Ovary (tissue), 9 donors: ENCODE data around the gene CFAP69. TPM values are rescaled to one million over a fixed set of nuclear protein-coding genes. Genes with fewer than 3 reads are reported as not detected.

ENCODE experiments used
- DNase-seq, 5 donors: peaks; one replicate each; pipeline ENCODE4 v3.0.0-alpha.2; 2019 to 2020
- H3K27ac ChIP-seq, 2 donors: fragments of 200-600 bp; one replicate each; pipeline versions ENCODE4 v1.5.1 to v1.8.0; 2019 to 2022
- H3K27me3 ChIP-seq: fragments of 200-600 bp; one replicate; pipeline ENCODE4 v1.8.0; 2022
- H3K36me3 ChIP-seq: fragments of 200-600 bp; sonication (generic); one replicate; pipeline ENCODE4 v1.5.1; 2019
- H3K4me1 ChIP-seq: one replicate; pipeline ENCODE4 v1.8.1; 2013; ENCODE audit warnings: mild to moderate bottlenecking, moderate library complexity; ENCODE audit not compliant: insufficient read depth
- H3K4me3 ChIP-seq: fragments of 200-600 bp; sonication (generic); one replicate; pipeline ENCODE4 v1.5.1; 2017
- H3K9me3 ChIP-seq, 2 donors: fragments of 200-600 bp in 1 of 2; sonication (generic) in 1 of 2; one replicate each; pipeline versions ENCODE4 v1.5.1 to v1.8.1; 2013 to 2019; ENCODE audit warnings: mild to moderate bottlenecking in 1 of 2, moderate library complexity in 1 of 2
- EP300 ChIP-seq: sonication (generic); formaldehyde crosslinking; IDR thresholded peaks from one replicate; pipeline ENCODE4 v1.6.1; 2017; ENCODE audit warnings: antibody characterized with exemption
- POLR2A ChIP-seq: fragments of 450-650 bp; IDR thresholded peaks from one replicate; pipeline ENCODE4 v1.6.1; 2017; ENCODE audit warnings: antibody characterized with exemption, mild to moderate bottlenecking, moderate library complexity
- WGBS, 3 donors: extraction: QIAGEN DNeasy Blood & Tissue Kit in 1 of 3; methylation state at CpG; one replicate each; pipeline versions ENCODE4 v1.1.5 to v1.1.7; 2013 to 2017; 5-methylcytosine and 5-hydroxymethylcytosine counted together
- intact Hi-C, 4 donors: fragments of 100-400 bp; cut with DNase I; formaldehyde crosslinking; loops; one replicate each; pipeline versions ENCODE4 v1.11.0 to v1.15.1; 2022 to 2023
- polyA plus RNA-seq, 2 donors: library from polyadenylated mRNA; stranded (reverse); fragments of 200-250 nt in 1 of 2; fragments of 350-450 nt in 1 of 2; fragmentation: Illumina TruSeq in 1 of 2; extraction: RNeasy Lipid Tissue Mini Kit (QIAGEN cat#74804) in 1 of 2; gene quantifications; one replicate each; pipeline ENCODE4 v1.2.3, GENCODE V29; 2013 to 2014
- total RNA-seq, 7 donors: library from RNA; depleted of rRNA in 2 of 7; stranded (reverse); fragments of >200 nt in 2 of 7; fragmentation: NEBNext Ultra II Directional in 3 of 7; extraction: Animal tissue kit (Norgen Biotek cat#: 25700) in 3 of 7; gene quantifications; one replicate each; pipeline versions ENCODE4 v1.1.0 to v1.2.4, GENCODE V29; 2016 to 2023
- TF ChIP-seq, protein P1 (sequence below), 3 donors: fragments of 450-650 bp in 2 of 3; fragments of 200-600 bp in 1 of 3; IDR thresholded peaks; one replicate each; pipeline versions ENCODE4 v1.5.1 to v1.8.0; 2016 to 2022; ENCODE audit warnings: antibody characterized with exemption in 3 of 3, mild to moderate bottlenecking in 1 of 3
- donor health status: DM: no; HTN: no; CAD: no; lungs with moderate emphysema.
- donor health status: DM: no; HTN: no; CAD: no.
- donor health status: Bipolar disorder and iron deficiency.
- donor health status: DM: yes; HTN: yes; CAD: no.
- donor health status: DM: no; HTN: no; CAD: no.
- donor health status: DM: yes; HTN: yes; CAD: no.

CFAP69 gene
- total and polyA plus RNA-seq, 9 donors, result 3.1 to 37.9 (median 10.6) TPM

DNA sequence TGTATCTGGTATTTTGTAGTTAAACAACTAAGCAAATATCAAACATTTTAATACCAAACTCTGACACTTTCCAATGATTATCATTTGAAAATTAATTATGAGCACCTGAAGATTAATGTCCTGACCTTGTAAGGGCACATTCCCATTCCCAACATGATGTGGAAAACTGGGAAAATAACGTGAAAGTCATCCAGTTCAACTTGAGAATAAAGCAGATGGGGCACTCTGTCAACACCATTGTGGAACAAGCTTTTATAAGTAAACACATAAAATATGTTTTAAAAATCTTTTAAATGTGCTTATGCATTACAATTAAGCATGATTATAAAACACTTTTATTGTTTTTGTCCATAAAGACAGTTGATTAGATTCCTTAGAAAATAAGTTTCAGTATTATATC, 19.4 kb upstream of the CFAP69 start:
- Histone ChIP-seq H3K36me3 (no peaks in the 10 kb centered on the region), H3K9me3 (no peaks in the 10 kb centered on the region), H3K27me3 (no peaks in the 10 kb centered on the region), H3K27ac (no peak overlapping the region), H3K4me1 (peaks cover 3% of the 10 kb centered on the region), H3K4me3 (no peak overlapping the region)
- intact Hi-C loops, result no loop called here
- TF ChIP-seq, protein P1, sequence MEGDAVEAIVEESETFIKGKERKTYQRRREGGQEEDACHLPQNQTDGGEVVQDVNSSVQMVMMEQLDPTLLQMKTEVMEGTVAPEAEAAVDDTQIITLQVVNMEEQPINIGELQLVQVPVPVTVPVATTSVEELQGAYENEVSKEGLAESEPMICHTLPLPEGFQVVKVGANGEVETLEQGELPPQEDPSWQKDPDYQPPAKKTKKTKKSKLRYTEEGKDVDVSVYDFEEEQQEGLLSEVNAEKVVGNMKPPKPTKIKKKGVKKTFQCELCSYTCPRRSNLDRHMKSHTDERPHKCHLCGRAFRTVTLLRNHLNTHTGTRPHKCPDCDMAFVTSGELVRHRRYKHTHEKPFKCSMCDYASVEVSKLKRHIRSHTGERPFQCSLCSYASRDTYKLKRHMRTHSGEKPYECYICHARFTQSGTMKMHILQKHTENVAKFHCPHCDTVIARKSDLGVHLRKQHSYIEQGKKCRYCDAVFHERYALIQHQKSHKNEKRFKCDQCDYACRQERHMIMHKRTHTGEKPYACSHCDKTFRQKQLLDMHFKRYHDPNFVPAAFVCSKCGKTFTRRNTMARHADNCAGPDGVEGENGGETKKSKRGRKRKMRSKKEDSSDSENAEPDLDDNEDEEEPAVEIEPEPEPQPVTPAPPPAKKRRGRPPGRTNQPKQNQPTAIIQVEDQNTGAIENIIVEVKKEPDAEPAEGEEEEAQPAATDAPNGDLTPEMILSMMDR (IDR thresholded peaks at IDR 0.05), result no peak
- TF ChIP-seq EP300 (no peak), POLR2A (no peak)
- DNase-seq, result no peak
- WGBS, 3 donors, result 60 to 71% (median 63%) methylated on average over 1 of the region's 1 CpG

DNA sequence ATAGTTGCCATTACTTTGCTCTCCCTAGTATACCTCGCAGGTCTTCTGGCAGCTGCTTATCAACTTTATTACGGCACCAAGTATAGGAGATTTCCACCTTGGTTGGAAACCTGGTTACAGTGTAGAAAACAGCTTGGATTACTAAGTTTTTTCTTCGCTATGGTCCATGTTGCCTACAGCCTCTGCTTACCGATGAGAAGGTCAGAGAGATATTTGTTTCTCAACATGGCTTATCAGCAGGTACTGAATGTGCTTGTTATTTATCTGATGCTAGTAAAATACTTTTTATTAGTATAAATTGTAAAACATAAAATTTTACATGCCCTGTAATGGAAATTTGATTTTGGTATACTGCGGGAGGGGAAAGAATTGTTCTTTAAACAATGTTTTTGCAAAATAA, 17.7 kb upstream of the CFAP69 start:
- TF ChIP-seq, protein P1 (IDR thresholded peaks at IDR 0.05), result no peak
- TF ChIP-seq EP300 (no peak), POLR2A (no peak)
- Histone ChIP-seq H3K4me1 (peaks cover 3% of the 10 kb centered on the region), H3K4me3 (no peak overlapping the region), H3K27ac (no peak overlapping the region), H3K36me3 (no peaks in the 10 kb centered on the region), H3K9me3 (no peaks in the 10 kb centered on the region), H3K27me3 (no peaks in the 10 kb centered on the region)
- intact Hi-C loops, result no loop called here
- DNase-seq, result no peak
- 66 to 93% (median 72%) methylated on average over 5 of the region's 5 CpGs for WGBS, 3 donors

DNA sequence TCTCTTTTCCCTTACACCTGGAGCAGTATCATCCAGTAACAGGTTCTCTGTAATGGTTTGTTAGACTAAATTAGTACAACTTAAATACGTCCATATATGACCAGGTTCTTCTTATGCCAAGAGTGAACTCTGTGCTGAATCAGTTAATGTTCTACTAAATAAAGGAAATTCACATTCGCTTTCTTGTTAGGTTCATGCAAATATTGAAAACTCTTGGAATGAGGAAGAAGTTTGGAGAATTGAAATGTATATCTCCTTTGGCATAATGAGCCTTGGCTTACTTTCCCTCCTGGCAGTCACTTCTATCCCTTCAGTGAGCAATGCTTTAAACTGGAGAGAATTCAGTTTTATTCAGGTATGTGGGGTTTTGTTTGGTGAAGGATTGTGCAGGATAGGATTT, 15.3 kb upstream of the CFAP69 start:
- 89 to 93% (median 91%) methylated on average over 2 of the region's 2 CpGs for WGBS, 3 donors

DNA sequence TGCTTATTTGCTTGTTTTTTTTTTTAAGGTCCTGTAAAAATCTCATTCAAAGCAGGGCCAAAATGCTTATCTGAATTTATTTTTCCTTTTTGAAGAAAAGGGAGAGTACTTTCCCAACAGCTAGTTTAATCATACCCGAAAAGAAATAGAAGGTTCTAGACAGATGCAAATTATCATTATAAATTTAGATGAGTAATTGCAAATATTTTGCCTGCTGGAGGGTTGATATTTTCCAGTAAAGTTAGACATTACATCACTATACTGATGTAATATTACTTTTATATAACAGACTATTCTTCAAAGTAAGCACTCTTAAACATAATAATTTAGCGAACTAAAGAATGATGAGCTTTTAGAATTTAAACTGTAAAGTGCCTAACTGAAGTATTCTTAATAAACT, 14.1 kb upstream of the CFAP69 start:
- Histone ChIP-seq H3K4me1 (no peaks in the 10 kb centered on the region), H3K36me3 (no peaks in the 10 kb centered on the region), H3K9me3 (no peaks in the 10 kb centered on the region), H3K27ac (no peak overlapping the region), H3K27me3 (no peaks in the 10 kb centered on the region), H3K4me3 (no peak overlapping the region)
- WGBS, 3 donors, result 50 to 57% (median 56%) methylated on average over 2 of the region's 2 CpGs
- DNase-seq, result no peak
- TF ChIP-seq, protein P1 (IDR thresholded peaks at IDR 0.05), result no peak
- no peak for TF ChIP-seq POLR2A
- TF ChIP-seq EP300, result no peak
- intact Hi-C loops, result no loop called here

More for the DNA sequence above, 15.3 kb upstream of the CFAP69 start:
- Histone ChIP-seq H3K36me3 (no peaks in the 10 kb centered on the region), H3K4me1 (no peaks in the 10 kb centered on the region), H3K9me3 (no peaks in the 10 kb centered on the region), H3K27me3 (no peaks in the 10 kb centered on the region), H3K27ac (no peak overlapping the region), H3K4me3 (no peak overlapping the region)
- DNase-seq, result no peak
- no peak for TF ChIP-seq POLR2A
- TF ChIP-seq, protein P1 (IDR thresholded peaks at IDR 0.05), result no peak
- TF ChIP-seq EP300, result no peak
- intact Hi-C loops, result no loop called here
